Measurements from ENCODE around the gene TLN1.

DNA sequence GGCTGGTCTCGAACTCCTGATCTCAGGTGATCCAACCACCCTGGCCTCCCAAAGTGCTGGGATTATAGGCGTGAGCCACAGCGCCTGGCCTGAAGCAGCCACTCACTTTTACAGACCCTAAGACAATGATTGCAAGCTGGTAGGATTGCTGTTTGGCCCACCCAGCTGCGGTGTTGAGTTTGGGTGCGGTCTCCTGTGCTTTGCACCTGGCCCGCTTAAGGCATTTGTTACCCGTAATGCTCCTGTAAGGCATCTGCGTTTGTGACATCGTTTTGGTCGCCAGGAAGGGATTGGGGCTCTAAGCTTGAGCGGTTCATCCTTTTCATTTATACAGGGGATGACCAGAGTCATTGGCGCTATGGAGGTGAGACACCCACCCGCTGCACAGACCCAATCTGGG, 56.8 kb downstream of the TLN1 start:
- TF ChIP-seq ZNF121 (tag by site-specific recombination; IDR thresholded peaks at IDR 0.05) (no peak), ZNF302 (tag by site-specific recombination; IDR thresholded peaks at IDR 0.05; ENCODE audit: low read depth) (no peak), YY2 (tag by site-specific recombination; IDR thresholded peaks at IDR 0.05) (no peak), REST (tag by site-specific recombination; IDR thresholded peaks at IDR 0.05) (no peak), ZNF501 (tag by site-specific recombination; IDR thresholded peaks at IDR 0.05) (no peak), CTCF (tag by site-specific recombination; IDR thresholded peaks at IDR 0.05) (no peak), ZFP41 (tag by site-specific recombination; IDR thresholded peaks at IDR 0.05; ENCODE audit: borderline replicate concordance) (no peak), GLI4 (tag by site-specific recombination; IDR thresholded peaks at IDR 0.05) (no peak), ZNF184 (tag by site-specific recombination; IDR thresholded peaks at IDR 0.05) (no peak), ZSCAN30 (tag by site-specific recombination; IDR thresholded peaks at IDR 0.05) (no peak)
- TF ChIP-seq, protein P1, sequence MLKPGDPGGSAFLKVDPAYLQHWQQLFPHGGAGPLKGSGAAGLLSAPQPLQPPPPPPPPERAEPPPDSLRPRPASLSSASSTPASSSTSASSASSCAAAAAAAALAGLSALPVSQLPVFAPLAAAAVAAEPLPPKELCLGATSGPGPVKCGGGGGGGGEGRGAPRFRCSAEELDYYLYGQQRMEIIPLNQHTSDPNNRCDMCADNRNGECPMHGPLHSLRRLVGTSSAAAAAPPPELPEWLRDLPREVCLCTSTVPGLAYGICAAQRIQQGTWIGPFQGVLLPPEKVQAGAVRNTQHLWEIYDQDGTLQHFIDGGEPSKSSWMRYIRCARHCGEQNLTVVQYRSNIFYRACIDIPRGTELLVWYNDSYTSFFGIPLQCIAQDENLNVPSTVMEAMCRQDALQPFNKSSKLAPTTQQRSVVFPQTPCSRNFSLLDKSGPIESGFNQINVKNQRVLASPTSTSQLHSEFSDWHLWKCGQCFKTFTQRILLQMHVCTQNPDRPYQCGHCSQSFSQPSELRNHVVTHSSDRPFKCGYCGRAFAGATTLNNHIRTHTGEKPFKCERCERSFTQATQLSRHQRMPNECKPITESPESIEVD (tag by site-specific recombination; IDR thresholded peaks at IDR 0.05) = no peak
